Heart right ventricle (tissue), 16 donors: ENCODE data around the gene MUC20. TPM values are rescaled to one million over a fixed set of nuclear protein-coding genes. Genes with fewer than 3 reads are reported as not detected.

Experiments
- ATAC-seq, 8 donors: fragments of 200-7000 bp; cut with Tn5 transposase; one replicate each; pipeline ENCODE4 v1.9.1; 2020; ENCODE audit warnings: mild to moderate bottlenecking in 8 of 8, moderate library complexity in 8 of 8, moderate number of reproducible peaks in 1 of 8
- DNase-seq, 2 donors: peaks; one replicate each; pipeline ENCODE4 v3.0.0-alpha.2; 2020
- H3K27ac ChIP-seq, 10 donors: fragments of 200-600 bp; sonication (generic) in 2 of 10; one replicate each; pipeline versions ENCODE4 v1.5.0 to v1.8.0; 2020 to 2022; ENCODE audit warnings: mild to moderate bottlenecking in 3 of 10
- H3K27me3 ChIP-seq, 7 donors: fragments of 200-600 bp; one replicate each; pipeline ENCODE4 v1.8.0; 2021 to 2022; ENCODE audit warnings: mild to moderate bottlenecking in 2 of 7
- H3K36me3 ChIP-seq, 9 donors: fragments of 200-600 bp; sonication (generic) in 1 of 9; one replicate each; pipeline versions ENCODE4 v1.5.0 to v1.8.0; 2020 to 2022; ENCODE audit warnings: mild to moderate bottlenecking in 2 of 9
- H3K4me1 ChIP-seq, 9 donors: fragments of 200-600 bp; sonication (generic) in 1 of 9; one replicate each; pipeline versions ENCODE4 v1.5.0 to v1.8.0; 2020 to 2022; ENCODE audit warnings: mild to moderate bottlenecking in 4 of 9
- H3K4me3 ChIP-seq, 10 donors: fragments of 200-600 bp; sonication (generic) in 2 of 10; one replicate each; pipeline versions ENCODE4 v1.5.0 to v1.8.0; 2020 to 2022; ENCODE audit warnings: mild to moderate bottlenecking in 7 of 10, moderate library complexity in 2 of 10
- H3K9me3 ChIP-seq, 11 donors: fragments of 200-600 bp in 10 of 11; sonication (generic) in 2 of 11; one replicate each; pipeline versions ENCODE4 v1.5.0 to v1.8.0; 2013 to 2022; ENCODE audit warnings: mild to moderate bottlenecking in 2 of 11, control low read depth in 1 of 11, moderate library complexity in 1 of 11
- WGBS, 2 donors: extraction: QIAGEN DNeasy Blood & Tissue Kit; methylation state at CpG; one replicate each; pipeline ENCODE4 v1.1.7; 2013; ENCODE audit warnings: inconsistent platforms in 1 of 2; 5-methylcytosine and 5-hydroxymethylcytosine counted together
- intact Hi-C, 10 donors: fragments of 100-400 bp; cut with DNase I; formaldehyde crosslinking; loops; one replicate each; pipeline versions ENCODE4 v1.11.1 to v1.14.2; 2022
- polyA plus RNA-seq, 2 donors: library from polyadenylated mRNA; stranded (reverse); fragments of 200-250 nt; gene quantifications; one replicate each; pipeline ENCODE4 v1.2.3, GENCODE V29; 2013
- total RNA-seq, 10 donors: library from RNA; stranded (reverse); fragmentation: NEBNext Ultra II Directional in 3 of 10; extraction: Animal tissue kit (Norgen Biotek cat#: 25700) in 3 of 10; gene quantifications; one replicate each; pipeline versions ENCODE4 v1.2.1 to v1.2.4, GENCODE V29; 2021 to 2023
- TF ChIP-seq, protein P1 (sequence below), 9 donors: fragments of 200-600 bp; sonication (generic) in 2 of 9; IDR thresholded peaks; one replicate each; pipeline versions ENCODE4 v1.5.0 to v1.8.0; 2021 to 2022; ENCODE audit warnings: antibody characterized with exemption in 9 of 9, mild to moderate bottlenecking in 5 of 9, moderate library complexity in 1 of 9
- donor health status: Arrhythmogenic right ventricular cardiomyopathy.
- donor health status: ischemic (EF 13 %, LVEDD 7.1; RV severe dilation, severe dysfunction).
- donor health status: healthy with polysubstance abuse.
- donor health status: DM: no; HTN: yes; CAD: no.
- donor health status: DM: no; HTN: no; CAD: no.
- donor health status: ischemic (EF 25% LVEDD 6.9; RV normal size, moderate dysfunction).
- donor health status: ischemic (EF 25% LVEDD 5.7; RV mildly dilated, moderate dysfunction).
- donor health status: healthy.
- donor health status: DM: yes; HTN: yes; CAD: no.
- donor health status: Ischemic cardiomyopathy.
- donor health status: ischemic (EF 35%, LVEDD 5.7; RV mildly dilated, moderate dysfunction).
- donor health status: nonischemic (EF 11% LVEDD 7.7; RV severe dilation, severe dysfunction).
- donor health status: DM: yes; HTN: yes; CAD: no.
- donor health status: PGD.
- donor health status: ischemic (EF 29% LVEDD 5.4; RV normal size, mild dysfunction).
- donor health status: nonischemic (EF 23%, LVEDD 6.1; RV moderate dilation, normal function).

Gene MUC20
- total and polyA plus RNA-seq, 12 donors: 0.36 to 7.6 (median 2.5) TPM

- Histone ChIP-seq H3K27me3 (no peaks in the 10 kb centered on the region), H3K27ac (no peak overlapping the region), H3K4me3 (no peak overlapping the region), H3K36me3 (peaks cover 0 to 18% (median 7%) of the 10 kb centered on the region in 9 donors), H3K4me1 (no peaks in the 10 kb centered on the region), H3K9me3 (no peaks in the 10 kb centered on the region)
- 88 to 90% methylated on average over 5 of the region's 5 CpGs for WGBS, 2 donors
- DNase-seq (no peak), ATAC-seq (no peak)
- intact Hi-C loops: loop anchor here in 1 of 10 donors (10.0 kb wide), 1 partner anchor 79 kb away; no protein-coding TSS in a partner anchor
- TF ChIP-seq, protein P1, sequence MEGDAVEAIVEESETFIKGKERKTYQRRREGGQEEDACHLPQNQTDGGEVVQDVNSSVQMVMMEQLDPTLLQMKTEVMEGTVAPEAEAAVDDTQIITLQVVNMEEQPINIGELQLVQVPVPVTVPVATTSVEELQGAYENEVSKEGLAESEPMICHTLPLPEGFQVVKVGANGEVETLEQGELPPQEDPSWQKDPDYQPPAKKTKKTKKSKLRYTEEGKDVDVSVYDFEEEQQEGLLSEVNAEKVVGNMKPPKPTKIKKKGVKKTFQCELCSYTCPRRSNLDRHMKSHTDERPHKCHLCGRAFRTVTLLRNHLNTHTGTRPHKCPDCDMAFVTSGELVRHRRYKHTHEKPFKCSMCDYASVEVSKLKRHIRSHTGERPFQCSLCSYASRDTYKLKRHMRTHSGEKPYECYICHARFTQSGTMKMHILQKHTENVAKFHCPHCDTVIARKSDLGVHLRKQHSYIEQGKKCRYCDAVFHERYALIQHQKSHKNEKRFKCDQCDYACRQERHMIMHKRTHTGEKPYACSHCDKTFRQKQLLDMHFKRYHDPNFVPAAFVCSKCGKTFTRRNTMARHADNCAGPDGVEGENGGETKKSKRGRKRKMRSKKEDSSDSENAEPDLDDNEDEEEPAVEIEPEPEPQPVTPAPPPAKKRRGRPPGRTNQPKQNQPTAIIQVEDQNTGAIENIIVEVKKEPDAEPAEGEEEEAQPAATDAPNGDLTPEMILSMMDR (IDR thresholded peaks at IDR 0.05): no peak
These were observed 17.0 kb upstream of the MUC20 start for GRCh38 chr3:195703776-195704175.

GRCh38 chr3:195704433-195704999, 16.3 kb upstream of the MUC20 start:
- no peak overlapping the region for H3K27ac ChIP-seq
- H3K27me3 ChIP-seq: no peaks in the 10 kb centered on the region
- no peak overlapping the region for H3K4me3 ChIP-seq
- no peaks in the 10 kb centered on the region for H3K9me3 ChIP-seq
- DNase-seq: no peak
- no peaks in the 10 kb centered on the region for H3K4me1 ChIP-seq
- no peak for ATAC-seq
- TF ChIP-seq, protein P1 (IDR thresholded peaks at IDR 0.05): no peak
- WGBS, 2 donors: 65 to 66% methylated on average over 9 of the region's 9 CpGs
- peaks cover 0 to 19% (median 11%) of the 10 kb centered on the region in 9 donors for H3K36me3 ChIP-seq
- intact Hi-C loops: loop anchor here in 1 of 10 donors (10.0 kb wide), 1 partner anchor 80 kb away; no protein-coding TSS in a partner anchor

GRCh38 chr3:195705081-195705991, 15.4 kb upstream of the MUC20 start:
- Histone ChIP-seq H3K4me3 (no peak overlapping the region), H3K27me3 (no peaks in the 10 kb centered on the region), H3K9me3 (no peaks in the 10 kb centered on the region), H3K27ac (no peak overlapping the region), H3K36me3 (peaks cover 0 to 24% (median 12%) of the 10 kb centered on the region in 9 donors), H3K4me1 (no peaks in the 10 kb centered on the region)
- ATAC-seq (peak in 4 of 8 donors; percentile 6 to 27 (median 20)), DNase-seq (no peak)
- WGBS, 2 donors: 80 to 92% methylated on average over 9 of the region's 9 CpGs
- TF ChIP-seq, protein P1 (IDR thresholded peaks at IDR 0.05): no peak
- intact Hi-C loops: loop anchor here in 1 of 10 donors (10.0 kb wide), 1 partner anchor 81 kb away; no protein-coding TSS in a partner anchor

- 82 to 86% methylated on average over 6 of the region's 6 CpGs for WGBS, 2 donors
- TF ChIP-seq, protein P1 (IDR thresholded peaks at IDR 0.05): no peak
- H3K4me1 ChIP-seq: no peaks in the 10 kb centered on the region
- no peak for DNase-seq
- H3K4me3 ChIP-seq: no peak overlapping the region
- ATAC-seq: peak in 1 of 8 donors; percentile 7
- H3K36me3 ChIP-seq: peaks cover 0 to 37% (median 25%) of the 10 kb centered on the region in 9 donors
- intact Hi-C loops: loop anchor here in 1 of 10 donors (10.0 kb wide), 1 partner anchor 83 kb away; no protein-coding TSS in a partner anchor
- H3K27me3 ChIP-seq: no peaks in the 10 kb centered on the region
- H3K27ac ChIP-seq: no peak overlapping the region
- no peaks in the 10 kb centered on the region for H3K9me3 ChIP-seq
These were observed 12.7 kb upstream of the MUC20 start for GRCh38 chr3:195708061-195708460.
